Measurements from ENCODE around the gene CR1L.

GRCh38 chr1:207670997-207671396 lies 26.1 kb downstream of the CR1L start:
- TF ChIP-seq POLR2A (IDR thresholded peaks at IDR 0.05): no peak
- no peak for TF ChIP-seq POLR2AphosphoS5 (IDR thresholded peaks at IDR 0.05)

All from gastroesophageal sphincter (tissue), 2 donors.